ENCODE measurements around the gene TGFB1I1.

The TGFB1I1 gene

GRCh38 chr16:31467151-31467773 is 4.7 kb upstream of the TGFB1I1 start:
- H3K27ac ChIP-seq (ENCODE audit: low read length), result no peak overlapping the region
- H3K9me3 ChIP-seq (ENCODE audit: insufficient read depth, low read length), result no peaks in the 10 kb centered on the region
- H3K4me2 ChIP-seq (ENCODE audit: low read length), result no peak overlapping the region
- H3K36me3 ChIP-seq (replicated peaks; ENCODE audit: low read depth, low read length), result no peaks in the 10 kb centered on the region
- TF ChIP-seq EZH2phosphoT487 (IDR thresholded peaks at IDR 0.05; ENCODE audit: low read depth), result no peak
- no peak for TF ChIP-seq CTCF (IDR thresholded peaks at IDR 0.05; ENCODE audit: low read depth, low read length)
- H3K4me1 ChIP-seq (ENCODE audit: low read length), result peaks cover 8% of the 10 kb centered on the region
- no peak overlapping the region for H3K9ac ChIP-seq (ENCODE audit: low read length)
- H3K27me3 ChIP-seq (ENCODE audit: low read depth, low read length), result no peaks in the 10 kb centered on the region
- H3K4me3 ChIP-seq (ENCODE audit: low read length), result no peak overlapping the region
- no peaks in the 10 kb centered on the region for H4K20me1 ChIP-seq (ENCODE audit: insufficient read depth, low read length)
- no peak overlapping the region for H2AFZ ChIP-seq (ENCODE audit: low read depth, low read length)
- no peaks in the 10 kb centered on the region for H3K79me2 ChIP-seq (ENCODE audit: low read length)

GRCh38 chr16:31467858-31468257 is 4.1 kb upstream of the TGFB1I1 start:
- no peak overlapping the region for H2AFZ ChIP-seq (ENCODE audit: low read depth, low read length)
- H3K4me1 ChIP-seq (ENCODE audit: low read length), result peaks cover 8% of the 10 kb centered on the region
- no peak overlapping the region for H3K9ac ChIP-seq (ENCODE audit: low read length)
- no peaks in the 10 kb centered on the region for H3K27me3 ChIP-seq (ENCODE audit: low read depth, low read length)
- no peaks in the 10 kb centered on the region for H4K20me1 ChIP-seq (ENCODE audit: insufficient read depth, low read length)
- H3K9me3 ChIP-seq (ENCODE audit: insufficient read depth, low read length), result no peaks in the 10 kb centered on the region
- H3K4me2 ChIP-seq (ENCODE audit: low read length), result no peak overlapping the region
- no peak overlapping the region for H3K27ac ChIP-seq (ENCODE audit: low read length)
- no peak for TF ChIP-seq CTCF (IDR thresholded peaks at IDR 0.05; ENCODE audit: low read depth, low read length)
- TF ChIP-seq EZH2phosphoT487 (IDR thresholded peaks at IDR 0.05; ENCODE audit: low read depth), result no peak
- H3K79me2 ChIP-seq (ENCODE audit: low read length), result no peaks in the 10 kb centered on the region
- H3K4me3 ChIP-seq (ENCODE audit: low read length), result no peak overlapping the region
- no peaks in the 10 kb centered on the region for H3K36me3 ChIP-seq (replicated peaks; ENCODE audit: low read depth, low read length)

- 0 out of 2 replicates have a peak, but pooled peaks cover 3% of the 10 kb centered on the region for H3K4me1 ChIP-seq (ENCODE audit: low read length)
- H3K4me2 ChIP-seq (ENCODE audit: low read length), result no peak overlapping the region
- no peak overlapping the region for H3K9ac ChIP-seq (ENCODE audit: low read length)
- no peaks in the 10 kb centered on the region for H3K9me3 ChIP-seq (ENCODE audit: insufficient read depth, low read length)
- H2AFZ ChIP-seq (ENCODE audit: low read depth, low read length), result no peak overlapping the region
- H3K27ac ChIP-seq (ENCODE audit: low read length), result no peak overlapping the region
- H3K79me2 ChIP-seq (ENCODE audit: low read length), result no peaks in the 10 kb centered on the region
- no peaks in the 10 kb centered on the region for H3K36me3 ChIP-seq (replicated peaks; ENCODE audit: low read depth, low read length)
- TF ChIP-seq CTCF (IDR thresholded peaks at IDR 0.05; ENCODE audit: low read depth, low read length) (no peak), EZH2phosphoT487 (IDR thresholded peaks at IDR 0.05; ENCODE audit: low read depth) (no peak)
- no peaks in the 10 kb centered on the region for H3K27me3 ChIP-seq (ENCODE audit: low read depth, low read length)
- no peaks in the 10 kb centered on the region for H4K20me1 ChIP-seq (ENCODE audit: insufficient read depth, low read length)
- H3K4me3 ChIP-seq (ENCODE audit: low read length), result no peak overlapping the region
These were observed 1.3 kb upstream of the TGFB1I1 start for GRCh38 chr16:31470615-31471014.

- H3K27ac ChIP-seq (ENCODE audit: low read length), result no peak overlapping the region
- H3K36me3 ChIP-seq (replicated peaks; ENCODE audit: low read depth, low read length), result no peaks in the 10 kb centered on the region
- no peak overlapping the region for H3K4me3 ChIP-seq (ENCODE audit: low read length)
- no peak for TF ChIP-seq EZH2phosphoT487 (IDR thresholded peaks at IDR 0.05; ENCODE audit: low read depth)
- TF ChIP-seq CTCF (IDR thresholded peaks at IDR 0.05; ENCODE audit: low read depth, low read length), result no peak
- H2AFZ ChIP-seq (ENCODE audit: low read depth, low read length), result no peak overlapping the region
- H3K9me3 ChIP-seq (ENCODE audit: insufficient read depth, low read length), result no peaks in the 10 kb centered on the region
- no peaks in the 10 kb centered on the region for H3K27me3 ChIP-seq (ENCODE audit: low read depth, low read length)
- no peak overlapping the region for H3K9ac ChIP-seq (ENCODE audit: low read length)
- H4K20me1 ChIP-seq (ENCODE audit: insufficient read depth, low read length), result no peaks in the 10 kb centered on the region
- H3K4me1 ChIP-seq (ENCODE audit: low read length), result 0 out of 2 replicates have a peak, but pooled peaks cover 3% of the 10 kb centered on the region
- no peaks in the 10 kb centered on the region for H3K79me2 ChIP-seq (ENCODE audit: low read length)
- no peak overlapping the region for H3K4me2 ChIP-seq (ENCODE audit: low read length)
These were observed 594 bp upstream of the TGFB1I1 start for GRCh38 chr16:31471241-31471874.
